GM23338 (cell line): ENCODE data around the gene CELF2. TPM values are rescaled to one million over a fixed set of nuclear protein-coding genes. Genes with fewer than 3 reads are reported as not detected.

Experiments used
- ATAC-seq: fragments of 200-7000 bp; cut with Tn5 transposase; 3 replicates; pipeline ENCODE4 v1.9.1; 2020
- DNase-seq: peaks from one replicate; pipeline ENCODE4 v3.0.0-alpha.2; 2015; ENCODE audit warnings: low spot score
- H2AFZ ChIP-seq: fragments of 200-600 bp; sonication (generic); 2 replicates; pipeline ENCODE4 v1.8.0; 2016; ENCODE audit warnings: antibody characterized with exemption, mild to moderate bottlenecking, moderate library complexity
- H3F3A ChIP-seq: fragments of 200-600 bp; sonication (generic); replicated peaks from 2 replicates; pipeline ENCODE4 v1.8.0; 2017; ENCODE audit warnings: antibody characterized with exemption, mixed run types, low read depth
- H3K27ac ChIP-seq: fragments of 200-600 bp; sonication (generic); 2 replicates; pipeline ENCODE4 v1.6.1; 2016; ENCODE audit warnings: low read depth
- H3K27me3 ChIP-seq: fragments of 200-600 bp; sonication (generic); 2 replicates; pipeline ENCODE4 v1.8.0; 2016; ENCODE audit warnings: mild to moderate bottlenecking, mixed run types, moderate library complexity; ENCODE audit not compliant: insufficient read depth
- H3K36me3 ChIP-seq: fragments of 200-600 bp; sonication (generic); 2 replicates; pipeline ENCODE4 v1.8.0; 2016; ENCODE audit warnings: mild to moderate bottlenecking; ENCODE audit not compliant: insufficient read depth
- H3K4me1 ChIP-seq: fragments of 200-600 bp; sonication (generic); 2 replicates; pipeline ENCODE4 v1.8.0; 2016; ENCODE audit warnings: mild to moderate bottlenecking, moderate library complexity; ENCODE audit not compliant: insufficient read depth
- H3K4me2 ChIP-seq: fragments of 200-600 bp; sonication (generic); 2 replicates; pipeline ENCODE4 v1.7.1; 2017; ENCODE audit warnings: mixed run types
- H3K4me3 ChIP-seq: fragments of 200-600 bp; sonication (generic); 2 replicates; pipeline ENCODE4 v1.6.1; 2016; ENCODE audit warnings: mixed run types
- H3K79me2 ChIP-seq: fragments of 200-600 bp; sonication (generic); replicated peaks from 2 replicates; pipeline ENCODE4 v1.8.0; 2017; ENCODE audit warnings: mild to moderate bottlenecking; ENCODE audit not compliant: insufficient read depth
- H3K9me2 ChIP-seq: fragments of 200-600 bp; sonication (generic); 2 replicates; pipeline ENCODE4 v1.8.0; 2017; ENCODE audit not compliant: insufficient read depth
- H4K20me1 ChIP-seq: fragments of 200-600 bp; sonication (generic); replicated peaks from 2 replicates; pipeline ENCODE4 v1.8.0; 2017; ENCODE audit warnings: mild to moderate bottlenecking; ENCODE audit not compliant: insufficient read depth
- H3K27ac Mint-ChIP-seq: 2 replicates; pipeline ENCODE4 v1.8.0; 2020; ENCODE audit warnings: inconsistent platforms, mild to moderate bottlenecking, moderate library complexity, mixed read lengths
- H3K27me3 Mint-ChIP-seq: 3 replicates; pipeline ENCODE4 v1.8.0; 2022; ENCODE audit warnings: low read depth, mild to moderate bottlenecking, moderate library complexity, mixed read lengths, inconsistent platforms; ENCODE audit not compliant: insufficient read depth, poor library complexity
- H3K36me3 Mint-ChIP-seq: 3 replicates; pipeline ENCODE4 v1.8.0; 2021; ENCODE audit warnings: low read depth, mild to moderate bottlenecking, inconsistent platforms, moderate library complexity, mixed read lengths
- H3K4me1 Mint-ChIP-seq: 3 replicates; pipeline ENCODE4 v1.8.0; 2020; ENCODE audit warnings: mild to moderate bottlenecking, inconsistent platforms, mixed read lengths
- H3K4me3 Mint-ChIP-seq: 3 replicates; pipeline ENCODE4 v1.8.0; 2021; ENCODE audit warnings: moderate library complexity, mild to moderate bottlenecking, inconsistent platforms, mixed read lengths
- H3K9me3 Mint-ChIP-seq: 3 replicates; pipeline ENCODE4 v1.8.0; 2020; ENCODE audit warnings: moderate library complexity, mild to moderate bottlenecking, inconsistent platforms, mixed read lengths
- CREB1 ChIP-seq: fragments of 250-450 bp; sonication (Bioruptor Pico); IDR thresholded peaks from 2 replicates; pipeline ENCODE4 v1.5.0; 2020; ENCODE audit warnings: low read depth, mild to moderate bottlenecking, moderate library complexity
- EZH2 ChIP-seq: fragments of 200-600 bp; sonication (generic); IDR thresholded peaks from one replicate; pipeline ENCODE4 v1.8.0; 2017; ENCODE audit warnings: antibody characterized with exemption, mild to moderate bottlenecking, low read depth; ENCODE audit not compliant: unreplicated experiment
- EZH2phosphoT487 ChIP-seq: fragments of 200-600 bp; sonication (generic); IDR thresholded peaks from one replicate; pipeline ENCODE4 v1.8.1; 2018; ENCODE audit warnings: antibody characterized with exemption; ENCODE audit not compliant: unreplicated experiment
- NANOG ChIP-seq: IDR thresholded peaks from 2 replicates; pipeline ENCODE4 v1.6.1; 2016; ENCODE audit warnings: antibody characterized with exemption, borderline replicate concordance
- POLR2AphosphoS5 ChIP-seq: IDR thresholded peaks from 2 replicates; pipeline ENCODE4 v1.6.1; 2016; ENCODE audit warnings: antibody characterized with exemption, low read depth
- STAT1 ChIP-seq: IDR thresholded peaks from one replicate; pipeline ENCODE4 v1.6.1; 2016; ENCODE audit warnings: antibody characterized with exemption; ENCODE audit not compliant: unreplicated experiment
- ZNF331 ChIP-seq: fragments of 250-450 bp; sonication (Bioruptor Pico); IDR thresholded peaks from 2 replicates; pipeline ENCODE4 v1.5.0; 2020; ENCODE audit warnings: low read depth, mild to moderate bottlenecking, moderate library complexity
- polyA plus RNA-seq: library from polyadenylated mRNA; unstranded; fragments of >200 nt; fragmentation: Nextera tagmentation; extraction: Ambion mirVana; gene quantifications from 2 replicates; pipeline ENCODE4 v1.2.1, GENCODE V29; 2016
- total RNA-seq: library from RNA; depleted of rRNA; stranded (reverse); fragments of >200 nt; shearing (Covaris generic); gene quantifications from 2 replicates; pipeline ENCODE4 v1.2.3, GENCODE V29; 2014
- TF ChIP-seq, protein P1 (sequence below): IDR thresholded peaks from one replicate; pipeline ENCODE4 v1.6.1; 2018; ENCODE audit warnings: antibody characterized with exemption; ENCODE audit not compliant: unreplicated experiment
- TF ChIP-seq, protein P2 (sequence below), 2 experiments: fragments of 200-600 bp in 1 of 2; sonication (generic) in 1 of 2; conservative IDR thresholded peaks; 2 replicates each; pipeline versions ENCODE4 v1.5.1 to v1.6.1; 2016 to 2017; ENCODE audit warnings: antibody characterized with exemption in 2 of 2, low read depth in 2 of 2, mild to moderate bottlenecking in 2 of 2, moderate library complexity in 1 of 2
- TF ChIP-seq, protein P3 (sequence below): IDR thresholded peaks from 2 replicates; pipeline ENCODE4 v1.6.1; 2016; ENCODE audit warnings: antibody characterized with exemption
- TF ChIP-seq, protein P4 (sequence below): fragments of 250-450 bp; sonication (Bioruptor Pico); IDR thresholded peaks from 2 replicates; pipeline ENCODE4 v1.5.0; 2020; ENCODE audit warnings: mild to moderate bottlenecking, moderate library complexity

The CELF2 gene
- total and polyA plus RNA-seq, 2 experiments from 2014 or later, result 18.1 to 22.5 TPM

DNA sequence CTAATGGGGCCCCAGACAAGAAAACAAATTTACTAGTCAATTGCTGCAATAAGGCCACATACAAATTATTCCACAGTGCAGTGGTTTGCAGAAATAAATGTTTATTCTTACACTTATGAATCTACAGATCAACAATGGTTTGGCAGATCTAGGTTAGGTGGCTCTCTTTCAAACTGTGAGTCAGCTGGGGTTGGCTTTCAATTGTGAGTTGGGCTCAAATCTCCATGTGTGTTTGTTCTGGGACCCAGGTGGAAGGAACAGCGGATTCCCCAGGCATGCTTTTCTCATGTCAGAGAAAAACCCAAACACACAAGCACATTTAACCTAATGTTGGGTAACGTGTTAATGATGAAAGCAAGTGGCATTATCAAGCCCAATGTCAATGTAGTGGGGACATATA lies 25.6 kb upstream of the CELF2 start:
- H3K4me3 ChIP-seq, result no peak overlapping the region
- 0 out of 3 replicates have a peak, but pooled peaks cover 3% of the 10 kb centered on the region for H3K36me3 Mint-ChIP-seq
- H3K4me1 ChIP-seq, result no peaks in the 10 kb centered on the region
- no peaks in the 10 kb centered on the region for H3K79me2 ChIP-seq
- H2AFZ ChIP-seq, result no peak overlapping the region
- no peaks in the 10 kb centered on the region for H3F3A ChIP-seq
- TF ChIP-seq POLR2AphosphoS5 (no peak), EZH2phosphoT487 (no peak), ZNF331 (CRISPR knock-in tag) (no peak), EZH2 (no peak), NANOG (no peak), CREB1 (CRISPR knock-in tag) (no peak), STAT1 (no peak)
- TF ChIP-seq, protein P1, sequence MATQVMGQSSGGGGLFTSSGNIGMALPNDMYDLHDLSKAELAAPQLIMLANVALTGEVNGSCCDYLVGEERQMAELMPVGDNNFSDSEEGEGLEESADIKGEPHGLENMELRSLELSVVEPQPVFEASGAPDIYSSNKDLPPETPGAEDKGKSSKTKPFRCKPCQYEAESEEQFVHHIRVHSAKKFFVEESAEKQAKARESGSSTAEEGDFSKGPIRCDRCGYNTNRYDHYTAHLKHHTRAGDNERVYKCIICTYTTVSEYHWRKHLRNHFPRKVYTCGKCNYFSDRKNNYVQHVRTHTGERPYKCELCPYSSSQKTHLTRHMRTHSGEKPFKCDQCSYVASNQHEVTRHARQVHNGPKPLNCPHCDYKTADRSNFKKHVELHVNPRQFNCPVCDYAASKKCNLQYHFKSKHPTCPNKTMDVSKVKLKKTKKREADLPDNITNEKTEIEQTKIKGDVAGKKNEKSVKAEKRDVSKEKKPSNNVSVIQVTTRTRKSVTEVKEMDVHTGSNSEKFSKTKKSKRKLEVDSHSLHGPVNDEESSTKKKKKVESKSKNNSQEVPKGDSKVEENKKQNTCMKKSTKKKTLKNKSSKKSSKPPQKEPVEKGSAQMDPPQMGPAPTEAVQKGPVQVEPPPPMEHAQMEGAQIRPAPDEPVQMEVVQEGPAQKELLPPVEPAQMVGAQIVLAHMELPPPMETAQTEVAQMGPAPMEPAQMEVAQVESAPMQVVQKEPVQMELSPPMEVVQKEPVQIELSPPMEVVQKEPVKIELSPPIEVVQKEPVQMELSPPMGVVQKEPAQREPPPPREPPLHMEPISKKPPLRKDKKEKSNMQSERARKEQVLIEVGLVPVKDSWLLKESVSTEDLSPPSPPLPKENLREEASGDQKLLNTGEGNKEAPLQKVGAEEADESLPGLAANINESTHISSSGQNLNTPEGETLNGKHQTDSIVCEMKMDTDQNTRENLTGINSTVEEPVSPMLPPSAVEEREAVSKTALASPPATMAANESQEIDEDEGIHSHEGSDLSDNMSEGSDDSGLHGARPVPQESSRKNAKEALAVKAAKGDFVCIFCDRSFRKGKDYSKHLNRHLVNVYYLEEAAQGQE, result no peak
- TF ChIP-seq, protein P2, sequence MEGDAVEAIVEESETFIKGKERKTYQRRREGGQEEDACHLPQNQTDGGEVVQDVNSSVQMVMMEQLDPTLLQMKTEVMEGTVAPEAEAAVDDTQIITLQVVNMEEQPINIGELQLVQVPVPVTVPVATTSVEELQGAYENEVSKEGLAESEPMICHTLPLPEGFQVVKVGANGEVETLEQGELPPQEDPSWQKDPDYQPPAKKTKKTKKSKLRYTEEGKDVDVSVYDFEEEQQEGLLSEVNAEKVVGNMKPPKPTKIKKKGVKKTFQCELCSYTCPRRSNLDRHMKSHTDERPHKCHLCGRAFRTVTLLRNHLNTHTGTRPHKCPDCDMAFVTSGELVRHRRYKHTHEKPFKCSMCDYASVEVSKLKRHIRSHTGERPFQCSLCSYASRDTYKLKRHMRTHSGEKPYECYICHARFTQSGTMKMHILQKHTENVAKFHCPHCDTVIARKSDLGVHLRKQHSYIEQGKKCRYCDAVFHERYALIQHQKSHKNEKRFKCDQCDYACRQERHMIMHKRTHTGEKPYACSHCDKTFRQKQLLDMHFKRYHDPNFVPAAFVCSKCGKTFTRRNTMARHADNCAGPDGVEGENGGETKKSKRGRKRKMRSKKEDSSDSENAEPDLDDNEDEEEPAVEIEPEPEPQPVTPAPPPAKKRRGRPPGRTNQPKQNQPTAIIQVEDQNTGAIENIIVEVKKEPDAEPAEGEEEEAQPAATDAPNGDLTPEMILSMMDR (conservative IDR thresholded peaks at IDR 0.05; ENCODE audit: low read depth in 2 of 2), result no peak
- TF ChIP-seq, protein P3, sequence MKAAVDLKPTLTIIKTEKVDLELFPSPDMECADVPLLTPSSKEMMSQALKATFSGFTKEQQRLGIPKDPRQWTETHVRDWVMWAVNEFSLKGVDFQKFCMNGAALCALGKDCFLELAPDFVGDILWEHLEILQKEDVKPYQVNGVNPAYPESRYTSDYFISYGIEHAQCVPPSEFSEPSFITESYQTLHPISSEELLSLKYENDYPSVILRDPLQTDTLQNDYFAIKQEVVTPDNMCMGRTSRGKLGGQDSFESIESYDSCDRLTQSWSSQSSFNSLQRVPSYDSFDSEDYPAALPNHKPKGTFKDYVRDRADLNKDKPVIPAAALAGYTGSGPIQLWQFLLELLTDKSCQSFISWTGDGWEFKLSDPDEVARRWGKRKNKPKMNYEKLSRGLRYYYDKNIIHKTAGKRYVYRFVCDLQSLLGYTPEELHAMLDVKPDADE, result no peak
- TF ChIP-seq, protein P4, sequence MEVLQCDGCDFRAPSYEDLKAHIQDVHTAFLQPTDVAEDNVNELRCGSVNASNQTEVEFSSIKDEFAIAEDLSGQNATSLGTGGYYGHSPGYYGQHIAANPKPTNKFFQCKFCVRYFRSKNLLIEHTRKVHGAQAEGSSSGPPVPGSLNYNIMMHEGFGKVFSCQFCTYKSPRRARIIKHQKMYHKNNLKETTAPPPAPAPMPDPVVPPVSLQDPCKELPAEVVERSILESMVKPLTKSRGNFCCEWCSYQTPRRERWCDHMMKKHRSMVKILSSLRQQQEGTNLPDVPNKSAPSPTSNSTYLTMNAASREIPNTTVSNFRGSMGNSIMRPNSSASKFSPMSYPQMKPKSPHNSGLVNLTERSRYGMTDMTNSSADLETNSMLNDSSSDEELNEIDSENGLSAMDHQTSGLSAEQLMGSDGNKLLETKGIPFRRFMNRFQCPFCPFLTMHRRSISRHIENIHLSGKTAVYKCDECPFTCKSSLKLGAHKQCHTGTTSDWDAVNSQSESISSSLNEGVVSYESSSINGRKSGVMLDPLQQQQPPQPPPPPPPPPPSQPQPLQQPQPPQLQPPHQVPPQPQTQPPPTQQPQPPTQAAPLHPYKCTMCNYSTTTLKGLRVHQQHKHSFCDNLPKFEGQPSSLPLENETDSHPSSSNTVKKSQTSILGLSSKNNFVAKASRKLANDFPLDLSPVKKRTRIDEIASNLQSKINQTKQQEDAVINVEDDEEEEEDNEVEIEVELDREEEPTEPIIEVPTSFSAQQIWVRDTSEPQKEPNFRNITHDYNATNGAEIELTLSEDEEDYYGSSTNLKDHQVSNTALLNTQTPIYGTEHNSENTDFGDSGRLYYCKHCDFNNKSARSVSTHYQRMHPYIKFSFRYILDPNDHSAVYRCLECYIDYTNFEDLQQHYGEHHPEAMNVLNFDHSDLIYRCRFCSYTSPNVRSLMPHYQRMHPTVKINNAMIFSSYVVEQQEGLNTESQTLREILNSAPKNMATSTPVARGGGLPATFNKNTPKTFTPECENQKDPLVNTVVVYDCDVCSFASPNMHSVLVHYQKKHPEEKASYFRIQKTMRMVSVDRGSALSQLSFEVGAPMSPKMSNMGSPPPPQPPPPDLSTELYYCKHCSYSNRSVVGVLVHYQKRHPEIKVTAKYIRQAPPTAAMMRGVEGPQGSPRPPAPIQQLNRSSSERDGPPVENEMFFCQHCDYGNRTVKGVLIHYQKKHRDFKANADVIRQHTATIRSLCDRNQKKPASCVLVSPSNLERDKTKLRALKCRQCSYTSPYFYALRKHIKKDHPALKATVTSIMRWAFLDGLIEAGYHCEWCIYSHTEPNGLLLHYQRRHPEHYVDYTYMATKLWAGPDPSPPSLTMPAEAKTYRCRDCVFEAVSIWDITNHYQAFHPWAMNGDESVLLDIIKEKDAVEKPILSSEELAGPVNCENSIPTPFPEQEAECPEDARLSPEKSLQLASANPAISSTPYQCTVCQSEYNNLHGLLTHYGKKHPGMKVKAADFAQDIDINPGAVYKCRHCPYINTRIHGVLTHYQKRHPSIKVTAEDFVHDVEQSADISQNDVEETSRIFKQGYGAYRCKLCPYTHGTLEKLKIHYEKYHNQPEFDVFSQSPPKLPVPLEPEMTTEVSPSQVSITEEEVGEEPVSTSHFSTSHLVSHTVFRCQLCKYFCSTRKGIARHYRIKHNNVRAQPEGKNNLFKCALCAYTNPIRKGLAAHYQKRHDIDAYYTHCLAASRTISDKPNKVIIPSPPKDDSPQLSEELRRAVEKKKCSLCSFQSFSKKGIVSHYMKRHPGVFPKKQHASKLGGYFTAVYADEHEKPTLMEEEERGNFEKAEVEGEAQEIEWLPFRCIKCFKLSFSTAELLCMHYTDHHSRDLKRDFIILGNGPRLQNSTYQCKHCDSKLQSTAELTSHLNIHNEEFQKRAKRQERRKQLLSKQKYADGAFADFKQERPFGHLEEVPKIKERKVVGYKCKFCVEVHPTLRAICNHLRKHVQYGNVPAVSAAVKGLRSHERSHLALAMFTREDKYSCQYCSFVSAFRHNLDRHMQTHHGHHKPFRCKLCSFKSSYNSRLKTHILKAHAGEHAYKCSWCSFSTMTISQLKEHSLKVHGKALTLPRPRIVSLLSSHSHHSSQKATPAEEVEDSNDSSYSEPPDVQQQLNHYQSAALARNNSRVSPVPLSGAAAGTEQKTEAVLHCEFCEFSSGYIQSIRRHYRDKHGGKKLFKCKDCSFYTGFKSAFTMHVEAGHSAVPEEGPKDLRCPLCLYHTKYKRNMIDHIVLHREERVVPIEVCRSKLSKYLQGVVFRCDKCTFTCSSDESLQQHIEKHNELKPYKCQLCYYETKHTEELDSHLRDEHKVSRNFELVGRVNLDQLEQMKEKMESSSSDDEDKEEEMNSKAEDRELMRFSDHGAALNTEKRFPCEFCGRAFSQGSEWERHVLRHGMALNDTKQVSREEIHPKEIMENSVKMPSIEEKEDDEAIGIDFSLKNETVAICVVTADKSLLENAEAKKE, result no peak
- no peak for ATAC-seq
- no peak overlapping the region for H3K27ac ChIP-seq
- no peaks in the 10 kb centered on the region for H3K4me1 Mint-ChIP-seq
- peaks cover 4% of the 10 kb centered on the region for H3K9me3 Mint-ChIP-seq
- no peaks in the 10 kb centered on the region for H3K36me3 ChIP-seq
- no peak overlapping the region for H3K27ac Mint-ChIP-seq
- H3K9me2 ChIP-seq, result no peaks in the 10 kb centered on the region
- H3K27me3 Mint-ChIP-seq, result no peaks in the 10 kb centered on the region
- H3K4me3 Mint-ChIP-seq, result no peak overlapping the region
- no peak for DNase-seq
- H3K4me2 ChIP-seq, result no peak overlapping the region
- no peaks in the 10 kb centered on the region for H4K20me1 ChIP-seq
- no peaks in the 10 kb centered on the region for H3K27me3 ChIP-seq
